Measurements from ENCODE around the gene HNRNPA1.

DNA sequence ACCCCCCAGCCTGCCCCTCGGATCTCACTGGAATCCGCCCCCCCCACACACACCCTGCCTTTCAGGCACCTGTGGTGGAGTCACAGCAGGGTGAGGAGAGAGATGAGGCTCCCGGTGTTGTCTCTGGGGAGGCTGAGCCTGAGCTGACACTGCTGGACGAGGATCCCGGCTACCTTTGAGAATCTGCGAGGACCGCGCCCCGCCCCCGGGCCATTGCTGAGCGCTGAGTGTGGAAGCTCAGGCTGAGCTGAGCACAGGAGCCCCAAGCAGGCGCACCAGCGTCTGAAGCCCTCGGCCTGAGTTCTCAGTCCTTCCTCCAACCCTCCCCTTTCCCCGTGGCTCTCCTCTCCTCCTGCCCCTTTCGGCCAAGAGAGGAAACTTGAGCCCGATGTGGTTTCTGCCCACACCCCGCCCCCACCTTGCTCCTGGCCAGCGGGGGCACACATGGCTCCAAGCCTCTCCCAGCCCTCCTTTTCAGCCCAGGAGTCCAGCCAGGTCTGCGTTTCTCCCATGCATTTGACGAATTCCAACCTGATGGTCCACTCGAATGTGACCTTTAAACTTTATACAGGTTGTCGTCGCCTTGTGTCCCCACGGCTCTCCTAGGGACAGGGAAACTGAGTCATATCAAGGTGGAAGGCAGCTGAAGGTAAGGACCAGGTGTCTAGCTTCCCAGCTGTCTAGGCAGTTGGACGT, 20.4 kb downstream of the HNRNPA1 start, which contains the start of gene NFE2:
- TF ChIP-seq, protein P1, sequence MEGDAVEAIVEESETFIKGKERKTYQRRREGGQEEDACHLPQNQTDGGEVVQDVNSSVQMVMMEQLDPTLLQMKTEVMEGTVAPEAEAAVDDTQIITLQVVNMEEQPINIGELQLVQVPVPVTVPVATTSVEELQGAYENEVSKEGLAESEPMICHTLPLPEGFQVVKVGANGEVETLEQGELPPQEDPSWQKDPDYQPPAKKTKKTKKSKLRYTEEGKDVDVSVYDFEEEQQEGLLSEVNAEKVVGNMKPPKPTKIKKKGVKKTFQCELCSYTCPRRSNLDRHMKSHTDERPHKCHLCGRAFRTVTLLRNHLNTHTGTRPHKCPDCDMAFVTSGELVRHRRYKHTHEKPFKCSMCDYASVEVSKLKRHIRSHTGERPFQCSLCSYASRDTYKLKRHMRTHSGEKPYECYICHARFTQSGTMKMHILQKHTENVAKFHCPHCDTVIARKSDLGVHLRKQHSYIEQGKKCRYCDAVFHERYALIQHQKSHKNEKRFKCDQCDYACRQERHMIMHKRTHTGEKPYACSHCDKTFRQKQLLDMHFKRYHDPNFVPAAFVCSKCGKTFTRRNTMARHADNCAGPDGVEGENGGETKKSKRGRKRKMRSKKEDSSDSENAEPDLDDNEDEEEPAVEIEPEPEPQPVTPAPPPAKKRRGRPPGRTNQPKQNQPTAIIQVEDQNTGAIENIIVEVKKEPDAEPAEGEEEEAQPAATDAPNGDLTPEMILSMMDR (IDR thresholded peaks at IDR 0.05): peak in 3 of 7 experiments; percentile 16 to 22 (median 22)
- TF ChIP-seq POLR2A (IDR thresholded peaks at IDR 0.05): peak in 1 of 3 donors; percentile 31
